Placental pericyte (primary cell): Measurements from ENCODE around the gene TPCN1. TPM values are rescaled to one million over a fixed set of nuclear protein-coding genes. Genes with fewer than 3 reads are reported as not detected.

ENCODE experiments used
- small RNA-seq: library from RNA; depleted of rRNA; stranded (forward); fragments of <200 nt; gene quantifications from one replicate; pipeline ENCODE3, GENCODE V24; 2012; ENCODE audit warnings: low replicate concordance
- total RNA-seq: library from RNA; depleted of rRNA; stranded (reverse); fragments of >200 nt; gene quantifications from 2 replicates; pipeline ENCODE4 v1.2.3, GENCODE V29; 2012

TPCN1 gene
- total RNA-seq: 42.9 and 56.5 TPM in 2 replicates

GRCh38 chr12:113221181-113221996 lies at the start of gene TPCN1:
TPCN1 (plus strand) TSS chr12:113221464; CDS start chr12:113226853, 5,389 bp downstream.

GRCh38 chr12:113185180-113186032 lies 35.9 kb upstream of the TPCN1 start, which contains the start of the genes DDX54 and RITA1:
DDX54 (minus strand) TSS chr12:113185478; CDS start chr12:113185451, 27 bp downstream.
RITA1 (plus strand) TSS chr12:113185721; CDS start chr12:113186747, 1,026 bp downstream.

DNA sequence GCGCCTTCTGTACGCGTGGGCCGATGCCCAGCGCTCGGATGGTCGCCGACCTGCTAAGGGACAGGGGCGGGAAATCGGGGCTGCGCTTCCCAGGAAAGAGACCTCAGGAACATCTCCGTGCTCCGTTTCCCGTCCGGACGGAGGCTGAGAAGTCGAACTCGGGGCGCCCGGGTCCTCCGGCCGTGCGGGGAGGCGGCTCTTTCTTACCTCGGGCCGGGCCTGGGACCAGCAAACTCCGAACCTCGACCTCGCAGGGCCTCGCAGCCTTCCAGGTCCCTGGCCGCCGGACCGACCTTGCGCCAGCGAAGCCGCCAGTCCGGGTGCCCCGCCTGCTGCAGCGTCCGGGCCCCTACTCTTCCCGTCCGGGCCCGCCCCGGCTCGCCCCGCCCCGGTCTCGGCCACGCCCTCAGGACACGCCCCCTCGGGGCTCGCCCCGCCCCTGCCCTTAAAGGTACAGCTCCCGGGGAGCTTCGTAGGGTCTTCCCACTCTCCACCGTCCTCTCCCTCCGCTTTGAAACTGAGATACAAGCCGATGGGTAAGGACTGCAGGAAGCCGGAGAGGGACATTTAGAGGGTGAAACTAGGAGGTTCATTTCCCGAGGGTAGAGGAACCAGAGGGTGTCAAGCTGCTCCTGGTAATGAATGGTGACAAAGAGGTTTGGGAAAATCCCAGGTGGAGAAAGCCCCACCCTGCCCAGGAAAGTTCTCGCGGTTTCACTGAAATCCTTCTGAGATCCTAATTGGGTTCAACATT lies 113.7 kb downstream of the TPCN1 start, which contains the start of gene SLC8B1:
SLC8B1 (minus strand) TSS at position 324 of the 754 bp plus-strand sequence. CDS start 2,231 bp downstream, outside the sequence.

Small RNA genes within 50 kb of the gene (small RNA-seq; reads per million reads assigned to genes)
- not detected for gene MIR6762
- not detected for gene RF00019

Other genes with a start within 250 kb of the TPCN1 start
- 5.0 and 14.7 TPM in 2 replicates for gene OAS2, start 242.9 kb upstream of the TPCN1 start, total RNA-seq
- under 0.01 TPM in 1 of 2 replicates, not detected in the other for gene DTX1, start 164.7 kb upstream of the TPCN1 start, total RNA-seq
- gene RASAL1, start 85.7 kb upstream of the TPCN1 start, total RNA-seq: under 0.01 TPM in 1 of 2 replicates, not detected in the other
- gene CFAP73, start 71.7 kb upstream of the TPCN1 start, total RNA-seq: not detected in 2 replicates
- 40.9 and 58.7 TPM in 2 replicates for gene DDX54, start 36.0 kb upstream of the TPCN1 start, total RNA-seq
- 16.6 and 33.6 TPM in 2 replicates for gene RITA1, start 35.7 kb upstream of the TPCN1 start, total RNA-seq
- 11.2 and 18.6 TPM in 2 replicates for gene SLC8B1, start 113.6 kb downstream of the TPCN1 start, total RNA-seq
- gene PLBD2, start 137.1 kb downstream of the TPCN1 start, total RNA-seq: 30.8 and 38.7 TPM in 2 replicates
- gene SDS, start 182.4 kb downstream of the TPCN1 start, total RNA-seq: not detected in 2 replicates
- 2.1 and 3.5 TPM in 2 replicates for gene SDSL, start 200.9 kb downstream of the TPCN1 start, total RNA-seq